Transverse colon (tissue), 3 donors: ENCODE data around the gene SERPINB8.

ENCODE experiments used
- POLR2A ChIP-seq: fragments of 450-650 bp; IDR thresholded peaks from one replicate; pipeline ENCODE4 v1.6.1; 2016; ENCODE audit warnings: antibody characterized with exemption, mild to moderate bottlenecking, moderate library complexity
- TF ChIP-seq, protein P1 (sequence below), 5 experiments: fragments of 200-600 bp in 3 of 5; fragments of 450-650 bp in 2 of 5; sonication (generic) in 3 of 5; IDR thresholded peaks; 1 replicate in 2 of 5; 2 replicates in 3 of 5; pipeline ENCODE4 v1.5.1; 2016 to 2017; ENCODE audit warnings: antibody characterized with exemption in 5 of 5, inconsistent platforms in 3 of 5, mild to moderate bottlenecking in 2 of 5, moderate library complexity in 1 of 5

DNA sequence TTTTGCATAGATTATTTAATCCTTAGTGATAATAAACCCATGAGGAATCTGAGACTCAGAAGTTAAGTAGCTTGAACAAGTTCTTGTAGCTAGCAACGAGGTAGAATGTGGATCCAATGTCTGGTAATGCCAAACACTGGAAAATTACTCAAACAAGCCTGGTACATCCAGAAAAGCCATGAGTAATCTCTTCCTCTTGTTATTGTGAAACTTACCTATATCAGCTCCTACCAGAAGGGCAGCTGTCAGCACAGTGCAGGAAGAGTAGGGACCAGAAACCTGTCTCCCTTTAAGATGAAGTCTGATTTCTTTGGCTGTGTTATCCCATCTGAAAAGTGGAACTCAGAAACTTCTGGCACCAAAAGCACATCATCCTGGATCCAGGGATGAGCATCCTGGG lies 7.7 kb upstream of the SERPINB8 start:
- TF ChIP-seq, protein P1, sequence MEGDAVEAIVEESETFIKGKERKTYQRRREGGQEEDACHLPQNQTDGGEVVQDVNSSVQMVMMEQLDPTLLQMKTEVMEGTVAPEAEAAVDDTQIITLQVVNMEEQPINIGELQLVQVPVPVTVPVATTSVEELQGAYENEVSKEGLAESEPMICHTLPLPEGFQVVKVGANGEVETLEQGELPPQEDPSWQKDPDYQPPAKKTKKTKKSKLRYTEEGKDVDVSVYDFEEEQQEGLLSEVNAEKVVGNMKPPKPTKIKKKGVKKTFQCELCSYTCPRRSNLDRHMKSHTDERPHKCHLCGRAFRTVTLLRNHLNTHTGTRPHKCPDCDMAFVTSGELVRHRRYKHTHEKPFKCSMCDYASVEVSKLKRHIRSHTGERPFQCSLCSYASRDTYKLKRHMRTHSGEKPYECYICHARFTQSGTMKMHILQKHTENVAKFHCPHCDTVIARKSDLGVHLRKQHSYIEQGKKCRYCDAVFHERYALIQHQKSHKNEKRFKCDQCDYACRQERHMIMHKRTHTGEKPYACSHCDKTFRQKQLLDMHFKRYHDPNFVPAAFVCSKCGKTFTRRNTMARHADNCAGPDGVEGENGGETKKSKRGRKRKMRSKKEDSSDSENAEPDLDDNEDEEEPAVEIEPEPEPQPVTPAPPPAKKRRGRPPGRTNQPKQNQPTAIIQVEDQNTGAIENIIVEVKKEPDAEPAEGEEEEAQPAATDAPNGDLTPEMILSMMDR (IDR thresholded peaks at IDR 0.05): no peak
- TF ChIP-seq POLR2A: no peak
